ENCODE measurements around the gene AGO1. TPM values are rescaled to one million over a fixed set of nuclear protein-coding genes. Genes with fewer than 3 reads are reported as not detected.

AGO1 gene
- total RNA-seq, 1 donor from 2014 or later: 110 TPM

DNA sequence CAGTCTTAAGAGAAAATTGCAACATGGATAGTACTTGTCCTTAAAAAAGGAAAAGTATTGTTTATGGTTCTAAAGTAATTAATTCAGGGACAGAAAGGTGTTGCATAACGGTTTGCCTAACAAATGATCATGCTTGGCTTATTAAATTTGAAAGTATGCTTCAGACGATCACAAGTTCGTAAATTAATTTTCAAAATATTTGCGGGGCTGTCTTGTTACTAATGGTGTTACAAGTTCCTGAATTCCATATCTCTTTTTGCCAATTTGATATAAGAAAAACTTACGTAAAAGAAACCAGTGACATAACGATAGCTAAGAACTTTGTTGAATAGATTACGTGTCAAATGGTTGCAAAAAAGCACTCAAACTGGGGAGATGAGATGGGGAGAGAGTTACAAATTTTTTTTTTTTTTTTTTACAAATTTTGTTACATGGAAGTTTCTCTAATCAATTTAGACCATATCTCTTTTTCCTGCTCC, 49.2 kb downstream of the AGO1 start:
- Mint-ChIP-seq H3K27ac (peak overlapping the region; percentile 96), H3K4me1 (ENCODE audit: low read depth) (peaks cover 26% of the 10 kb centered on the region), H3K9me3 (ENCODE audit: low read depth) (no peaks in the 10 kb centered on the region), H3K36me3 (ENCODE audit: insufficient read depth) (no peaks in the 10 kb centered on the region), H3K4me3 (ENCODE audit: low read depth) (peak overlapping the region; percentile 84), H3K27me3 (no peaks in the 10 kb centered on the region)
- DNase-seq (ENCODE audit: low spot score, unreplicated experiment): no peak
- TF ChIP-seq CTCF (IDR thresholded peaks at IDR 0.05; ENCODE audit: unreplicated experiment): no peak

- no peaks in the 10 kb centered on the region for H3K9me3 Mint-ChIP-seq (ENCODE audit: low read depth)
- H3K27ac Mint-ChIP-seq: no peak overlapping the region
- no peak for TF ChIP-seq CTCF (IDR thresholded peaks at IDR 0.05; ENCODE audit: unreplicated experiment)
- H3K4me1 Mint-ChIP-seq (ENCODE audit: low read depth): peaks cover 26% of the 10 kb centered on the region
- H3K27me3 Mint-ChIP-seq: no peaks in the 10 kb centered on the region
- peak overlapping the region; percentile 84 for H3K4me3 Mint-ChIP-seq (ENCODE audit: low read depth)
- DNase-seq (ENCODE audit: low spot score, unreplicated experiment): no peak
- H3K36me3 Mint-ChIP-seq (ENCODE audit: insufficient read depth): no peaks in the 10 kb centered on the region
Measured at GRCh38 chr1:35932941-35933340, 49.9 kb downstream of the AGO1 start.

GRCh38 chr1:35935442-35936388, 52.7 kb downstream of the AGO1 start:
- Mint-ChIP-seq H3K36me3 (ENCODE audit: insufficient read depth) (no peaks in the 10 kb centered on the region), H3K27ac (no peak overlapping the region)

DNA sequence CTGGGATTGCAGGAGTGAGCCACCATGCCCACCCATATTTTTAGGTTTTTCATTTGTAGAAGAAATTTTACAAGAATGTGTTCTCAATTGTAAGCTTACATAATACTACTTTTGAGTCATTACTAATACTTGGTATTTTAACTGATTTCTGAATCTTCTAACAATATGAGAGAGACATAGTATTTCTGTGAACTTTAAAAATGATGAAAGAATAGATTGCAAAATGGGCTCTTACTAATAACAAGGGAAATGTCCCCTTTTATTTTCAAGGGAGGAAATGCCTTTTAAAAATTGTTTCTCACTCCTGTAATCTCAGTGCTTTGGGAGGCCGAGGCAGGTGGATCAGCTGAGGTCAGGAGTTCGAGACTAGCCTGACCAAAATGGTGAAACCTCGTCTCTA, 53.8 kb downstream of the AGO1 start:
- no peaks in the 10 kb centered on the region for H3K9me3 Mint-ChIP-seq (ENCODE audit: low read depth)
- no peak overlapping the region for H3K27ac Mint-ChIP-seq
- no peaks in the 10 kb centered on the region for H3K36me3 Mint-ChIP-seq (ENCODE audit: insufficient read depth)
- H3K4me1 Mint-ChIP-seq (ENCODE audit: low read depth): peaks cover 17% of the 10 kb centered on the region
- H3K4me3 Mint-ChIP-seq (ENCODE audit: low read depth): no peak overlapping the region
- no peak for DNase-seq (ENCODE audit: low spot score, unreplicated experiment)
- no peaks in the 10 kb centered on the region for H3K27me3 Mint-ChIP-seq
- TF ChIP-seq CTCF (IDR thresholded peaks at IDR 0.05; ENCODE audit: unreplicated experiment): no peak

More at GRCh38 chr1:35935442-35936388, 52.7 kb downstream of the AGO1 start:
- no peak for TF ChIP-seq CTCF (IDR thresholded peaks at IDR 0.05; ENCODE audit: unreplicated experiment)
- Mint-ChIP-seq H3K4me3 (ENCODE audit: low read depth) (no peak overlapping the region), H3K4me1 (ENCODE audit: low read depth) (peaks cover 20% of the 10 kb centered on the region), H3K9me3 (ENCODE audit: low read depth) (no peaks in the 10 kb centered on the region), H3K27me3 (no peaks in the 10 kb centered on the region)
- DNase-seq (ENCODE audit: low spot score, unreplicated experiment): no peak

DNA sequence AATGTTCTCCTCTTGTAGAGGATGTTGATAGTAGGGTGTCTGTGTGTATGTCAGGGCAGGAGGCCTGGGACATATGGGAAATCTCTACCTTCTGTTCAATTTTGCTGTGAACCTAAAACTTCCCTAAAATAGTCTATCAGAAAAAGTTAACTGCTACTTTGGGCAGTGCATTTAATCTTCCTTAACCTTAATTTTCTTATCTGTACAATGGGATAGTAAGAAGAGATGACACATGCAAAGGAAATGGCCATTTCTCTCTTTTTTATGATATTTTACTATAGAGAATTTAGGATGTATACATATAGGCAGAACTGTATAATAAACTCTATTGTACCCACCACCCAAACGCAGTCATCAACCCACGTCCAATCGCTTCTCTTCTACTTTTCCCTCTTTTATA, 56.5 kb downstream of the AGO1 start:
- no peak overlapping the region for H3K27ac Mint-ChIP-seq
- no peak for TF ChIP-seq CTCF (IDR thresholded peaks at IDR 0.05; ENCODE audit: unreplicated experiment)
- H3K27me3 Mint-ChIP-seq: no peaks in the 10 kb centered on the region
- H3K4me1 Mint-ChIP-seq (ENCODE audit: low read depth): no peaks in the 10 kb centered on the region
- no peak for DNase-seq (ENCODE audit: low spot score, unreplicated experiment)
- no peaks in the 10 kb centered on the region for H3K9me3 Mint-ChIP-seq (ENCODE audit: low read depth)
- H3K4me3 Mint-ChIP-seq (ENCODE audit: low read depth): no peak overlapping the region
- H3K36me3 Mint-ChIP-seq (ENCODE audit: insufficient read depth): no peaks in the 10 kb centered on the region

All from progenitor cell of endocrine pancreas (in vitro differentiated cells).